Effector memory CD4-positive, alpha-beta T cell (primary cell): ENCODE results near the gene GLCE.

ENCODE experiments used
- DNase-seq, 3 donors: peaks; one replicate each; pipeline ENCODE4 v3.0.0-alpha.2; 2020
- H3K27ac ChIP-seq: 2 replicates; pipeline ENCODE4 v1.7.0; 2013; ENCODE audit warnings: mild to moderate bottlenecking, low read length, moderate library complexity; ENCODE audit not compliant: insufficient read depth, poor library complexity, severe bottlenecking
- H3K27me3 ChIP-seq: replicated peaks from 2 replicates; pipeline ENCODE4 v1.7.0; 2013; ENCODE audit warnings: mild to moderate bottlenecking, low read length; ENCODE audit not compliant: insufficient read depth, control insufficient read depth, poor library complexity, severe bottlenecking
- H3K36me3 ChIP-seq: 2 replicates; pipeline ENCODE4 v1.7.0; 2013; ENCODE audit warnings: mild to moderate bottlenecking, low read length, moderate library complexity; ENCODE audit not compliant: control insufficient read depth, insufficient read depth
- H3K4me1 ChIP-seq: 2 replicates; pipeline ENCODE4 v1.7.0; 2013; ENCODE audit warnings: low read length, mild to moderate bottlenecking; ENCODE audit not compliant: control insufficient read depth, insufficient read depth, poor library complexity, severe bottlenecking
- H3K4me3 ChIP-seq: 2 replicates; pipeline ENCODE4 v1.7.0; 2013; ENCODE audit warnings: low read length, low read depth, mild to moderate bottlenecking; ENCODE audit not compliant: insufficient read depth, poor library complexity, severe bottlenecking
- H3K9me3 ChIP-seq: 2 replicates; pipeline ENCODE4 v1.7.0; 2013; ENCODE audit warnings: mild to moderate bottlenecking, low read length, moderate library complexity; ENCODE audit not compliant: control insufficient read depth

Gene GLCE

GRCh38 chr15:69156736-69157381, 3.6 kb upstream of the GLCE start:
- H3K9me3 ChIP-seq, result no peaks in the 10 kb centered on the region
- H3K36me3 ChIP-seq, result no peaks in the 10 kb centered on the region
- H3K27ac ChIP-seq, result no peak overlapping the region
- peaks cover 4% of the 10 kb centered on the region for H3K4me1 ChIP-seq
- H3K27me3 ChIP-seq, result no peaks in the 10 kb centered on the region
- DNase-seq, result no peak
- H3K4me3 ChIP-seq, result no peak overlapping the region

DNA sequence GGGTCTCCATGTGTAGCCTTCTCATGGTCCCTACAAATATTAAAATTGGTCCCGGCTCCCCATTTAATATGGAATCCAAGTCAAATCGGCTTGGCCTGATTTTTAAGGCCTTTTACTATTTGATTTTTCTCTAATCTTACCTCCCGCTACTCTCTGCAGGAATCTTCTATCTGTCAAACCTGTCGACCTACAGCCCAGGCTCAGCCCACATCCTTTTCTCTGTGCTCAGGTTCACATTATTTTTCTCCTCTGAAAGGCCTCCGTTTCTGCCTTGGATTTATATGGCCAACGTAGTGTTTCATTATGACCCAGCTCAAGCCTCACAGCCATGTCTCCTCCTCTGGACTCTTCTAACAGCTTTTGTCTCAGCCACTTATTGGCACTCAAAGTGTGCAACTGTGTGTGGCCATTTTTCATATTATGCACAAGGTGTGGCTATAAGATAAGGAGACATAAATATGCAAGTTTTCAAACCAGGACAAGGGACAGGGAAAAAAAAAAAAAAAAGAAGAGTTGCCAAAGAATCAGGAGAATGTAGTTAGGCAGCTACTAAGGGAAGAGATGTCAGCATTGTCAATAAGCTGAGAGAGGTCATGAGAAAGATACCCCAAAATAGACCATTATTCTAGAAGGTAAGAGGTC, 2.1 kb upstream of the GLCE start:
- no peaks in the 10 kb centered on the region for H3K27me3 ChIP-seq
- H3K27ac ChIP-seq, result no peak overlapping the region
- no peaks in the 10 kb centered on the region for H3K36me3 ChIP-seq
- no peak overlapping the region for H3K4me3 ChIP-seq
- H3K9me3 ChIP-seq, result no peaks in the 10 kb centered on the region
- no peak for DNase-seq
- peaks cover 4% of the 10 kb centered on the region for H3K4me1 ChIP-seq

GRCh38 chr15:69158843-69159240, 1.6 kb upstream of the GLCE start:
- Histone ChIP-seq H3K36me3 (no peaks in the 10 kb centered on the region), H3K9me3 (no peaks in the 10 kb centered on the region), H3K27ac (no peak overlapping the region), H3K4me3 (no peak overlapping the region), H3K27me3 (no peaks in the 10 kb centered on the region), H3K4me1 (peaks cover 4% of the 10 kb centered on the region)
- DNase-seq, result no peak

GRCh38 chr15:69159805-69160140, 662 bp upstream of the GLCE start:
- Histone ChIP-seq H3K9me3 (no peaks in the 10 kb centered on the region), H3K27ac (peak overlapping the region; percentile 74), H3K27me3 (no peaks in the 10 kb centered on the region), H3K4me3 (peak overlapping the region; percentile 96), H3K36me3 (no peaks in the 10 kb centered on the region), H3K4me1 (peaks cover 4% of the 10 kb centered on the region)
- DNase-seq, result no peak

DNA sequence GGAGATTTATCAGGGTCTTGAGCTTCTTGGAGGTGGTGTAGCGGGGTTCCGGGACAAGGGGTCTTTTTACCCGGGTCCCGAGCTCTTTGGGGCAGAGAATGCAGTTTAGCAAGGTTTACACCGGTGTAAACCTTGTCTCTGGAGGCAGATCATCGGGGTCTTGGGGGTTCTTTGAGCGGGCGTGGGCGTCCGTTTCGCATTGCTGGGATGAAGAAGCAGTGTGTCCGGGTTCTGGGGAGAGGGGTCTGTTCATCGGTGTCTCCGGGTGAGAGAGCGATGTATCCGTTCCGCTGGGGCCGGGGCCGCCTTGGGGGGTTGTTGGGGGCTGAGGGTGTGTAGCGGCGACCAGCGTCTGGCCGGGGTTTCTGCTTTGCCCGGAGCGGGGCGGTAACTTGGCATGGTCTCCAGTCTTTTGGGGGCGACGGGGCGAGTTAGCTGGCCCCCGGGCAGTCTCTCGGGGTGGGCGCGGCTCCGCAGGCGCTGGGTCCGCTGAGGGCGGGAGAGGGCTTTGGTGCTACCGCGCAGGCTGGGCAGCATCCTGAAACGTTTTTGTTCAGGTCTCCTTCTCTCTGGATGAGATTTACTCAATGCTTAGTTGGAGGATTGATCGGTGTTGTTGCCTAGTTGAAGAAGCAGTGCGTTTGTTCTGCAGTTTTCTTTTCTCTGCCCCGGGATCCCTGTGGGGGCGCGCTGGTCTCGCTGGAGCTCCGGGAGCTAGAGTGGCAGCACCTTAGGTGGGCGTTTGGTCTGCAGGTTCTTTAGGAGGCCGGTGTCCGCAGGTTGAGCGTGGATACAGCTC, 843 bp downstream of the GLCE start:
- Histone ChIP-seq H3K36me3 (no peaks in the 10 kb centered on the region), H3K4me1 (peaks cover 4% of the 10 kb centered on the region), H3K27me3 (no peaks in the 10 kb centered on the region), H3K9me3 (no peaks in the 10 kb centered on the region), H3K27ac (peak overlapping the region; percentile 74), H3K4me3 (peak overlapping the region; percentile 96)
- no peak for DNase-seq

DNA sequence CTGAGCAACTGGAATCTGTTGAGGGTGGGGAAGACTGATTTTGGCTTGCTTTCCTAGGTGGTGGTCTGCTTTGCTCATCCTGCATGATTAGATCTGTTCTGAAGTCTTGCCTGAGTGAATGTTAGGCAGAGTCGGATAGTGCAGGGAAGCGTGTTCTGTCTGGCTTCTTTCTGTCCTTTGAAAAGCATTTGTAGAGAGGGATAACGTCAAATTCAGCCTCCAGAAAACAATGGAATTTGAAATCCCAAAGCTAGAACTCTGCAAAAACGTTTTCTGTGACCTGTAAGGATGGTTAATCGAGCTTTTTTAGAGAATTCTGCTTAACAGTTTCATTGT, 1.4 kb downstream of the GLCE start:
- Histone ChIP-seq H3K36me3 (no peaks in the 10 kb centered on the region), H3K27me3 (no peaks in the 10 kb centered on the region), H3K4me1 (peaks cover 4% of the 10 kb centered on the region), H3K9me3 (no peaks in the 10 kb centered on the region), H3K4me3 (peak overlapping the region; percentile 96), H3K27ac (no peak overlapping the region)
- DNase-seq, result no peak

DNA sequence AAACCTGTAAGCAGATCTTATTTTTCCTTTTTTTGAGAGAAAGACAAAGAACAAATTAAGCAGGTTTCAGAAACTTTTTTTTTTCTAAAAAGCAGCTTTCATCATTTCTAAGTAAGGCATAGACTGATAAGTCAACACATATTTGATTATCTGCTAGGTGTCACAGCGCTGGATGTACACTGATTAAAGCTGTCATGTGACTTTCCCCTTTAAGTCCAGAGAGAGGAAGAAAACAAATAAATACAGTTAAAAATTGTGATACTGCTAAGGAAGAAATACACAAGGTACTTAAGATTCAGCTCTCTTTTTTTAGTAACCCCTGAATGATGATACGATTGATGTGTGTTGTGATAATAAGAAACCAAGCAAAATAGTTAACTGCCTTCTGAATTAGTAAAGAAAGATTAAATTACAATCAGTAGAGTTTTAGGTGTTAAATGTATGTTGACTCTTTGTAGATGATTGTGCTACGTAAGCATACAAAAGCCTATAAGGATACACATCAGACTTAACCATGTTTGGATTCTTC, 2.8 kb downstream of the GLCE start:
- Histone ChIP-seq H3K4me3 (no peak overlapping the region), H3K36me3 (no peaks in the 10 kb centered on the region), H3K27me3 (no peaks in the 10 kb centered on the region), H3K27ac (no peak overlapping the region), H3K4me1 (peaks cover 4% of the 10 kb centered on the region), H3K9me3 (no peaks in the 10 kb centered on the region)
- DNase-seq, result no peak

DNA sequence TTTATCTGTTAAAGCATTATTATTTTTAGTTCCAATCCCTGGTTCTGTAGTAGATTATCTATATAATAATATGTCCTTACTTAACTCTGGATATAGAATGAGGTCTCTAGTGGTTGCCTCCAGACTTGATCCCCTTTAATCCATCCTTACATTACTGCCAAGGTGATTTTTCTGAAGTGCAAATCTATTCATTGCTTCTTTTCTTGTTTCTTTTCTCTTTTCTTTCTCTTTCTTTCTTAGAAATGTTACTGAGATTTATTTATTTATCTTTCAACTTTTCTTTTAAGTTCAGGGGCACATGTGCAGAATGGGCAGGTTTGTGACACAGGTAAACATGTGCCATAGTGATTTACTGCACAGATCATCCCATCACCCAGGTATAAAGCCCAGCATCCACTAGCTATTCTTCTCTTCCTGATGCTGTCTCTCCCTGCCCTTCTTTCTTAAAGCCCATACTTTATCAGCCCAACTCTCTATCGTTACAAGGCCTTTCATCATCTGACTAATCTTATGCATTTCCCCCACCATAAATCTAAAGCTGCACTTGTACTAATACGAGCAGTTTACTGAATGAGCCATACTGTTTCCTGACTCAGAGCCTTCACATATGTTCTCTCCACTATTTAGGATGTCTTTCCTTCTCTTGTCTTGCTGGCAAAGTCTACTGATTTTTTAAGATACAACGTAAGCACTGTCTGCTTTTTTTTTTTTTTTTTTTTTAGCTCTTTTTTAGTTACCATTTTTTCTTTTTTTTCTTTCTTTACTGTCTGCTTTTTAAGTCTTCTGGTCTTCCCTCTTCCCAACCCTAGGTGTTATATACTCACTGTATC, 4.6 kb downstream of the GLCE start:
- H3K4me1 ChIP-seq, result peaks cover 4% of the 10 kb centered on the region
- no peak for DNase-seq
- no peaks in the 10 kb centered on the region for H3K27me3 ChIP-seq
- no peaks in the 10 kb centered on the region for H3K36me3 ChIP-seq
- H3K9me3 ChIP-seq, result no peaks in the 10 kb centered on the region
- H3K4me3 ChIP-seq, result no peak overlapping the region
- no peak overlapping the region for H3K27ac ChIP-seq

GRCh38 chr15:69165637-69166025, 5.2 kb downstream of the GLCE start:
- no peaks in the 10 kb centered on the region for H3K36me3 ChIP-seq
- H3K27ac ChIP-seq, result no peak overlapping the region
- H3K9me3 ChIP-seq, result no peaks in the 10 kb centered on the region
- H3K4me3 ChIP-seq, result no peak overlapping the region
- H3K4me1 ChIP-seq, result peaks cover 4% of the 10 kb centered on the region
- DNase-seq, result no peak
- H3K27me3 ChIP-seq, result no peaks in the 10 kb centered on the region
